Left ventricle myocardium inferior (tissue), 1 donor: ENCODE data around the gene PCDHA8. TPM values are rescaled to one million over a fixed set of nuclear protein-coding genes. Genes with fewer than 3 reads are reported as not detected.
A peak's percentile ranks its signal among the peaks of the same experiment; 100 is the strongest.
"Not testable (repeated sequence)": the region's sequence is repeated elsewhere in the genome, so short reads cannot be mapped to it uniquely, and the experiment has no call there.

Source experiments
- DNase-seq: peaks from one replicate; pipeline ENCODE4 v3.0.0-alpha.2; 2020
- H3K27ac ChIP-seq: fragments of 200-600 bp; replicated peaks from 2 replicates; pipeline ENCODE4 v1.8.0; 2021
- H3K27me3 ChIP-seq: fragments of 200-600 bp; 2 replicates; pipeline ENCODE4 v1.8.0; 2021; ENCODE audit warnings: low read depth
- H3K36me3 ChIP-seq: fragments of 200-600 bp; 2 replicates; pipeline ENCODE4 v1.8.0; 2021
- H3K4me1 ChIP-seq: fragments of 200-600 bp; 2 replicates; pipeline ENCODE4 v1.8.0; 2021
- H3K4me3 ChIP-seq: fragments of 200-600 bp; 2 replicates; pipeline ENCODE4 v1.8.0; 2021; ENCODE audit warnings: mild to moderate bottlenecking, moderate library complexity
- H3K9me3 ChIP-seq: fragments of 200-600 bp; replicated peaks from 2 replicates; pipeline ENCODE4 v1.8.0; 2021
- CTCF ChIP-seq: fragments of 200-600 bp; IDR thresholded peaks from 2 replicates; pipeline ENCODE4 v1.8.0; 2021; ENCODE audit warnings: antibody characterized with exemption, mild to moderate bottlenecking, borderline replicate concordance
- intact Hi-C: fragments of 100-400 bp; cut with micrococcal nuclease; formaldehyde crosslinking; loops from one replicate; pipeline ENCODE4 v1.11.0; 2022
- total RNA-seq: library from RNA; stranded (reverse); fragmentation: NEBNext Ultra II Directional; extraction: Animal tissue kit (Norgen Biotek cat#: 25700); gene quantifications from one replicate; pipeline ENCODE4 v1.2.1, GENCODE V29; 2021
- donor health status: DM: no; HTN: yes; CAD: no; lungs with severe emphysema.

PCDHA8 gene
- total RNA-seq, 1 donor from 2014 or later, result not detected

- Histone ChIP-seq H3K36me3 (no peaks in the 10 kb centered on the region), H3K27me3 (peaks cover 93% of the 10 kb centered on the region), H3K9me3 (peaks cover 59% of the 10 kb centered on the region), H3K4me3 (no peak overlapping the region), H3K4me1 (no peaks in the 10 kb centered on the region), H3K27ac (no peak overlapping the region)
- TF ChIP-seq CTCF, result no peak
- intact Hi-C loops, result no loop called here
- no peak for DNase-seq
Observed at GRCh38 chr5:140828362-140828737, 12.6 kb upstream of the PCDHA8 start.

- H3K4me3 ChIP-seq, DNase-seq, intact Hi-C loops, H3K27ac ChIP-seq, H3K36me3 ChIP-seq, H3K4me1 ChIP-seq: not testable (repeated sequence)
- peaks cover 92% of the 10 kb centered on the region for H3K27me3 ChIP-seq
- peaks cover 59% of the 10 kb centered on the region for H3K9me3 ChIP-seq
Observed at GRCh38 chr5:140829511-140830501, 11.2 kb upstream of the PCDHA8 start.

- H3K27me3 ChIP-seq, result peaks cover 86% of the 10 kb centered on the region
- DNase-seq, result no peak
- intact Hi-C loops, result no loop called here
- H3K27ac ChIP-seq, result no peak within 1 kb of the TSS
- H3K4me1 ChIP-seq, result no peaks in the 10 kb centered on the region
- peak within 1 kb of the TSS; percentile 27 for H3K4me3 ChIP-seq
- H3K36me3 ChIP-seq, result no peaks in the 10 kb centered on the region
- peaks cover 57% of the 10 kb centered on the region for H3K9me3 ChIP-seq
- TF ChIP-seq CTCF, result no peak
Observed at GRCh38 chr5:140833993-140834392, 7.0 kb upstream of the PCDHA8 start, which contains the start of gene PCDHA7. PCDHA7 (plus strand) TSS chr5:140834269; CDS start chr5:140834384, 115 bp downstream.

- DNase-seq, H3K27ac ChIP-seq, intact Hi-C loops, H3K36me3 ChIP-seq, H3K4me1 ChIP-seq: not testable (repeated sequence)
- Histone ChIP-seq H3K27me3 (peaks cover 86% of the 10 kb centered on the region), H3K9me3 (peaks cover 52% of the 10 kb centered on the region), H3K4me3 (peak overlapping the region; percentile 27)
Observed at GRCh38 chr5:140834439-140835008, 6.5 kb upstream of the PCDHA8 start.

- no peak overlapping the region for H3K27ac ChIP-seq
- peaks cover 50% of the 10 kb centered on the region for H3K9me3 ChIP-seq
- no peak overlapping the region for H3K4me3 ChIP-seq
- peaks cover 81% of the 10 kb centered on the region for H3K27me3 ChIP-seq
- TF ChIP-seq CTCF, result no peak
- DNase-seq, result no peak
- intact Hi-C loops, result no loop called here
- H3K4me1 ChIP-seq, result no peaks in the 10 kb centered on the region
- no peaks in the 10 kb centered on the region for H3K36me3 ChIP-seq
Observed at GRCh38 chr5:140835622-140836510, 5.1 kb upstream of the PCDHA8 start.
